GM15510 (cell line): ENCODE results near the gene RAB27B.

ENCODE experiments used
- POLR2A ChIP-seq: IDR thresholded peaks from 3 replicates; pipeline ENCODE4 v1.6.1; 2011; ENCODE audit warnings: borderline replicate concordance; ENCODE audit not compliant: insufficient read length; ENCODE audit errors: extremely low read depth

RAB27B gene, protein sequence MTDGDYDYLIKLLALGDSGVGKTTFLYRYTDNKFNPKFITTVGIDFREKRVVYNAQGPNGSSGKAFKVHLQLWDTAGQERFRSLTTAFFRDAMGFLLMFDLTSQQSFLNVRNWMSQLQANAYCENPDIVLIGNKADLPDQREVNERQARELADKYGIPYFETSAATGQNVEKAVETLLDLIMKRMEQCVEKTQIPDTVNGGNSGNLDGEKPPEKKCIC

DNA sequence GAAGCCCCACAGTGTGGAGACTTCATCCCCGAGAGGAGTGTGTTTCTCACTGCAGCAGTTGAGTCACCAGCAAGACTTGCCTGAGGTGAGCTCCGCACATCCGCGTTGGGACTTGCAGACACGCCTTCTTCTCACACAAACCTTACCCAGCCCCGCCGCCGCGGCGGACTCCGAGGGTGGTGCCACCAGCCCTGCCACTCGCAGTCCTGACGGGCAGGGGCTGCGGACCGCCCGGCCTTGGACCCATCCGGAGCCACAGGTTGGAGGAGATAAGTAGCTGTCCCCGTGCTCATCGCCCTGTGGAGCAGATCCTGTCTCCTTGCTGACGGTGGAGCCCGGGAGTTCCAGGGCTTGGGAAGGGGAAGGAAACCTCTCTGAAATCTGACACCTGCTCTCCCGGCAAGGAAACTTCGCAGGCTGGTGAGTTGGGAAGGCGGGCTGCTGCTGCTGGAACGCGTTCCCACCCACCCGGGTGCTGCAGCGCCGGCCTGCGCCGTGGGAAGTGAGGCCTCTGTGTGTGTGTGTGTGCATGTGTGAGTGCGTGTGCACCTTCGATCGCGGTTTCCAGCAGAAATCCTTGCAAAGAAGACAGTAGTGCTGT, at the start of gene RAB27B:
Gene RAB27B, plus strand, starts transcription at position 197 of the 601 bp plus-strand sequence. CDS start 49,109 bp downstream, outside the sequence.
- TF ChIP-seq POLR2A: no peak

GRCh38 chr18:54780285-54780861, 47.9 kb upstream of the RAB27B start:
- no peak for TF ChIP-seq POLR2A

DNA sequence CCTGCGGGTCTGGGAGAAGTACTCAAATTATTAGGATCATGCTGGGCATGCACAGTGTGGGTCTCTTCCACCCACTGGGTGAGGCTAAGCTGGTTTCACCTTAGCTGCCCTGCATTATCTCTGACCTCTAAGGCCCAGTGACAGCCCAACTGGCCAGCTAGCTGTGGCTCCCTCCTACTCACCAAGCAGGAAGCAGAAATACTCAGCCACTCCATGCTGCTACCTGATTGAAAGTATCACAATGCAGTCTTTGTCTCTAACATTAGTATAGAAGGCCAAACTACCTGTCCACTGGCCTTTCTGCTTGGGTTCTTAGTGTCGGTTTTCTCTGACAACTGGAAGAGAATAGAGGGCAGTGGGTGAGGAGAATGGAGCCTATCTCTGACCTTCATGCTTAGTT, 47.3 kb upstream of the RAB27B start:
- no peak for TF ChIP-seq POLR2A

DNA sequence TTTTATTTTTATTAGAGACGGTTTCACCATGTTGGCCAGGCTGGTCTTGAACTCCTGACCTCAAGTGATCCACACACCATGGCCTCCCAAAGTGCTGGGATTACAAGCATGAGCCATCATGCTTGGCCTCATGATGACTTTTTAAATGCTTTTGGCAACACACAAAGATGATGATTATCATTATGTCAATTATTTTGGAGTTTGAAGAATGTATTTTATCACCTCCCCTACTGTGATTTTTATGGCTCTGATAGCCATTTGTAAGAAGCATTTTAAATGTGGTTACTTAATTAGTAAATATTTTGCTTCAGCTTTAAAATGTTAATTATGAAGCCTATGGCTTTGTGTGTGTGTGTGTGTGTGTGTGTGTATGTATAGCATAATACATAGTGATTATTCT, 45.1 kb upstream of the RAB27B start:
- no peak for TF ChIP-seq POLR2A

- TF ChIP-seq POLR2A: no peak
Measured at GRCh38 chr18:54786206-54786605, 42.1 kb upstream of the RAB27B start.

- no peak for TF ChIP-seq POLR2A
Measured at GRCh38 chr18:54787121-54787520, 41.2 kb upstream of the RAB27B start.

DNA sequence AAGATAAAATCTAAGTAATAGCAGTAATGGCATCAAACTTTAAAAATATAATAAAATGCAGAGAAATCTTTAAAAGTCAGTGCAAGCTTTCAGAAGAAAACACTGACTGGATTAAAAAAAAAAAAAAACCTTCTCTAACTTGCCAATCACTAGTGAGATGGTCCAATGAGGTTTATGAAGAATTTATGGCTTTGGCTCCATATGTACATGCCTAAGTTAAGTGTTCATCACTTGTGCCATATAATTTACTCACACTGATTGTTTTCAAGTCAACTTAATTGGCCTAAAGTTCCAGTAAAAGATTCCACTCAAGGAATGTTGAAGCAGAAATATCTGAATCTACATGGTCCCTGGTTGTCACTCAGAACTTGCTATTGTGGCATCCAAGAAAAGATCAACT, 40.7 kb upstream of the RAB27B start:
- no peak for TF ChIP-seq POLR2A

GRCh38 chr18:54790109-54790508, 38.2 kb upstream of the RAB27B start:
- no peak for TF ChIP-seq POLR2A

DNA sequence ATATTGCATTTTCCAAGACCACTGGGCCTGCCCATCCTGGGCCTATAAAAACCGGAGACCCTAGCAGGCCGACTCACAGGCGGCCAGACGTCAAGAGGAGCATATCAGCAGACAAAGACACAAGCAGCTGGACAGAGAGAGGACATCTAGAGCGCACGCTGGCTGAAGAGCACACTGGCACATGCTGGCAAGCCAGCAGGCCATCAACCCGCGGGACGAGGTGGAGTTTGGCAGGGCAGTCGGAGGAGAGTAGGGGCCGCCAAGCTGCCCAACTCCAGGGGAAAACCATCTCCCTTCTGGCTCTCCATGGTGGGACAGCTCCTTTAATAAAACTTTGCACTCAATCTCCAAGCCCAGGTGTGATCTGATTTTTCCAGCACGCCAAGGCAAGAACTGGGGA, 36.6 kb upstream of the RAB27B start:
- TF ChIP-seq POLR2A: no peak

GRCh38 chr18:54792079-54792478, 36.2 kb upstream of the RAB27B start:
- TF ChIP-seq POLR2A: no peak

DNA sequence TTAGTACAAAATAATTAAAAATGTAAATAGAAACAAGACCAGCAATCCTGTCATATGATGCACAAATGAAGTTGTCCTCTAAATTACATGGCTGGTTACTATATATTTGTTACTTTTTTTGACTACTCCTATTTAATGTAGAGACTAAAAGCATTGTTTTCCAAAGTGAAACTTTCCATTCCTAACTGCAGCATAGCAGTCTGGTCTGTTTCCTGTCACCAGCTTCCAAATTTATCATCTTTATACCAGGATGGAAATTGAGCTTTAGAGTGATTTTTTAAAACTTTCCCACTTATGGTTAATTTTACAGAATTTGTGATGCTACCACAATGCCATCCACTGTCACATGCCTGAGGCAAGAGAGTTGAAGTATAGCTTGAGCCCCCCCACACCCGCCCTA, 33.5 kb upstream of the RAB27B start:
- no peak for TF ChIP-seq POLR2A

GRCh38 chr18:54798186-54798585, 30.1 kb upstream of the RAB27B start:
- no peak for TF ChIP-seq POLR2A

DNA sequence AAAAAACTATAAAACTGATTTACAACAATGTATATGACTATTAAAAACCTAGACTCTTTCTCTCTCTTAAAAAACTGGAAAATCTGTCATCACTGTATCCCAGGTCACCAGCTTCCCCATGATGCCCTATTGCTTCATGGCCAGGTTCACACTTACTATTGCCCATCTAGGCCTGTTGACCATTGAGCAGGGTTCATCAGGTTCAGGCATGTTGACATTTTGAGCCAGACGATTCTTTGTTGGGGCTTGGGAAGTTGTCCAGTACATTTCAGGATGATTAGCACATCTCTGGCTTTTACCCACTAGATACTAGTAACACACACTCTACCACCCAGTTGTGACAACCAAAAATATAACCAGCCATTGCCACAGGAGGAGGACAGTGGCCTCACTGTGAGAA, 26.9 kb upstream of the RAB27B start:
- TF ChIP-seq POLR2A: no peak

DNA sequence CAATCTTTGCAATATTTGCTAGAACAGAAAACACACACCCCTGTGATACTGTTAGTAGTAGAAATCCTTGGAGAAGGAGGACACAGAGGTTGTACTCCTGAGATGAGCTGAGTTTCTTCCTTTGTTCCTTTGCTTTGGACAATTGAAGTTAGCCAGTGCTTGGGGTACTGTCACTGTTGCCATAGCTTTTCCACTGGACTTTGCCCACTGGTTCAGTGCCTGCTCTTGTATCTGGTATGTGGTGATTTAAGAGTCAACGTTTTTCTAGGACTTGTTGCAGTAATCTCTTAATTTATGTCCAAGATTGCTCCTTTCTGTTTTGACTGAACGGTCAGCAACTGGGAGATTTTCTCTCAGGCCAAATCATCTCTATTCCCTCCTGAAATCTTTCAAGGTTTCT, 26.1 kb upstream of the RAB27B start:
- no peak for TF ChIP-seq POLR2A

DNA sequence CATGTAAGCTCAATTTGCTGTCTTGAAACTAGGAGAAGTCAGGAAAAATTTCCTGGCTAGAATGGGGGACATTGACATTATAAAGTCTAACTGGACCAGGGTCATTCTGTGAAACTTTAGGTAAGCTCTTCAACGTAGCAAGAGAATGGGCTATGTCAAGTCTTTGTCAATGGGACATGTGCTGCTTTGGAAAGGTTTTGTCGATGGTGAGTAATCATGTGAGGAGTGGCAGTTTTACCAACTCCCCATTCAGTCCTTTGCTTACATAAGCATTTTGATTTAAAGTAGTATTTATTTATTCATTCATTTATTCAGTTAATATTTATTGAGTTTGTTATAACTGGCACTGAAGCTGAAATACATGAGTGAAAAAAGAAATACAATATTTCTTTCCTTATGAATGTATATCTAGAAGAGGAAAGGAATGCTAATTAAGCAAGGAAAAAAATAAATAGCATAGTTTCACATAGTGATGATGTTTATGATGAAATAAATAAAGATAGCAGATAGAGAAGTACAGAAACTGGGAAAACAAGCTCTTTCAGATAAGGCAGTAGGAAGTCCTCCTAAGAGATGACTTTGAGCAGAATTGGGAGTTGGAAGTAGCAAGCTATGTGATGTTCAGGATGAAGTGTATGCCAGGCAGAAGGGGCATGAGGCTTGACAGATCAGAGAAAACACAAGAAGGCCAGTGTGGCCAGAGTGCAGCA, 25.4 kb upstream of the RAB27B start:
- no peak for TF ChIP-seq POLR2A
